H1 (cell line): ENCODE data around the gene CRNN. TPM values are rescaled to one million over a fixed set of nuclear protein-coding genes. Genes with fewer than 3 reads are reported as not detected.

Experiments
- CTCF ChIA-PET: fragments of 300-600 bp; sonication (Branson Sonifier 250); formaldehyde crosslinking; loops from one replicate; lab custom pipeline; 2021; ENCODE audit not compliant: partially characterized antibody; lab: Charles Lee
- POLR2A ChIA-PET: fragments of 300-600 bp; sonication (Branson Sonifier 250); formaldehyde crosslinking; loops from one replicate; lab custom pipeline; 2021; ENCODE audit warnings: inconsistent platforms; ENCODE audit not compliant: partially characterized antibody; lab: Charles Lee
- DNase-seq, 2 experiments: peaks; one replicate each; pipeline versions ENCODE4 v3.0.0 to v3.0.0-alpha.2; 2010 to 2022; ENCODE audit warnings: low spot score in 2 of 2, low read depth in 1 of 2, mixed read lengths in 1 of 2
- FAIRE-seq: peaks from 2 replicates; lab custom pipeline; 2011; peaks lifted over from hg19 to GRCh38; lab: Jason Lieb, UNC
- H2AFZ ChIP-seq: 2 replicates; pipeline ENCODE4 v1.8.1; 2012; ENCODE audit warnings: low read length, inconsistent platforms
- H2AK5ac ChIP-seq: 2 replicates; pipeline ENCODE4 v1.6.1; 2013; ENCODE audit warnings: low read depth, low read length
- H2BK120ac ChIP-seq: replicated peaks from 2 replicates; pipeline ENCODE3; 2013; ENCODE audit warnings: low read depth, low read length, inconsistent platforms
- H2BK12ac ChIP-seq: 2 replicates; pipeline ENCODE4 v1.6.1; 2013; ENCODE audit warnings: low read depth, low read length
- H2BK15ac ChIP-seq: 2 replicates; pipeline ENCODE4 v1.6.1; 2013; ENCODE audit warnings: low read length
- H2BK20ac ChIP-seq: 2 replicates; pipeline ENCODE4 v1.6.1; 2013; ENCODE audit warnings: low read length
- H2BK5ac ChIP-seq: 2 replicates; pipeline ENCODE4 v1.6.1; 2013; ENCODE audit warnings: low read depth, low read length
- H3K14ac ChIP-seq: 2 replicates; pipeline ENCODE4 v1.6.1; 2013; ENCODE audit warnings: inconsistent platforms; ENCODE audit not compliant: insufficient read length
- H3K18ac ChIP-seq: 2 replicates; pipeline ENCODE4 v1.6.1; 2013; ENCODE audit warnings: low read length; ENCODE audit errors: extremely low read depth
- H3K23ac ChIP-seq: 2 replicates; pipeline ENCODE4 v1.6.1; 2013; ENCODE audit warnings: inconsistent platforms; ENCODE audit not compliant: insufficient read length
- H3K23me2 ChIP-seq: 2 replicates; pipeline ENCODE4 v1.6.1; 2013; ENCODE audit warnings: low read depth, low read length
- H3K27ac ChIP-seq: 2 replicates; pipeline ENCODE4 v1.6.1; 2011; ENCODE audit warnings: low read depth, low read length, inconsistent platforms
- H3K27me3 ChIP-seq, 4 experiments: replicated peaks in 1 of 4; 1 replicate in 1 of 4; 2 replicates in 3 of 4; pipeline versions ENCODE4 v1.6.1 to v1.8.1; 2011 to 2013; ENCODE audit warnings: low read length in 3 of 4, mild to moderate bottlenecking in 3 of 4, inconsistent platforms in 2 of 4, mixed read lengths in 2 of 4, moderate library complexity in 1 of 4; ENCODE audit not compliant: control insufficient read depth in 3 of 4, insufficient read depth in 3 of 4; ENCODE audit errors: extremely low read depth in 1 of 4
- H3K36me3 ChIP-seq, 4 experiments: 2 replicates each; pipeline versions ENCODE4 v1.6.1 to v1.8.1; 2011 to 2013; ENCODE audit warnings: mild to moderate bottlenecking in 4 of 4, low read length in 3 of 4, moderate library complexity in 2 of 4, control low read depth in 1 of 4, inconsistent platforms in 1 of 4; ENCODE audit not compliant: insufficient read depth in 4 of 4, control insufficient read depth in 2 of 4
- H3K4ac ChIP-seq: replicated peaks from 2 replicates; pipeline ENCODE3; 2013; ENCODE audit warnings: low read length, low read depth, mixed read lengths, inconsistent platforms; ENCODE audit not compliant: insufficient read length
- H3K4me1 ChIP-seq, 4 experiments: replicated peaks in 1 of 4; 1 replicate in 1 of 4; 2 replicates in 3 of 4; pipeline versions ENCODE4 v1.6.1 to v1.8.1; 2011 to 2013; ENCODE audit warnings: low read length in 3 of 4, inconsistent platforms in 2 of 4, mixed read lengths in 1 of 4; ENCODE audit not compliant: insufficient read depth in 4 of 4, control insufficient read depth in 3 of 4
- H3K4me2 ChIP-seq, 2 experiments: 2 replicates each; pipeline versions ENCODE4 v1.6.1 to v1.8.1; 2011 to 2013; ENCODE audit warnings: low read depth in 2 of 2, low read length in 2 of 2, control low read depth in 1 of 2, inconsistent platforms in 1 of 2, mild to moderate bottlenecking in 1 of 2; ENCODE audit not compliant: insufficient read depth in 1 of 2
- H3K4me3 ChIP-seq, 4 experiments: fragments of 200-600, 300-600 bp in 1 of 4; sonication (generic), shearing (Covaris generic), sonication (Bioruptor Twin) in 1 of 4; 2 replicates each; pipeline versions ENCODE4 v1.5.1 to v1.8.1; 2011 to 2016; ENCODE audit warnings: low read length in 4 of 4, low read depth in 3 of 4, control low read depth in 2 of 4, inconsistent platforms in 2 of 4, mild to moderate bottlenecking in 2 of 4, mixed read lengths in 1 of 4, moderate library complexity in 1 of 4; ENCODE audit not compliant: insufficient read depth in 2 of 4; ENCODE audit errors: extremely low read depth in 1 of 4
- H3K56ac ChIP-seq: replicated peaks from 2 replicates; pipeline ENCODE3; 2013; ENCODE audit warnings: low read depth, mild to moderate bottlenecking, mixed read lengths, low read length, inconsistent platforms; ENCODE audit not compliant: insufficient read length
- H3K79me1 ChIP-seq: 2 replicates; pipeline ENCODE4 v1.6.1; 2013; ENCODE audit warnings: low read depth, low read length, control low read depth
- H3K79me2 ChIP-seq, 2 experiments: 2 replicates each; pipeline versions ENCODE4 v1.6.1 to v1.8.1; 2012 to 2013; ENCODE audit warnings: low read length in 2 of 2, mild to moderate bottlenecking in 2 of 2, inconsistent platforms in 1 of 2; ENCODE audit not compliant: insufficient read depth in 2 of 2, control insufficient read depth in 1 of 2
- H3K9ac ChIP-seq, 4 experiments: replicated peaks in 1 of 4; 1 replicate in 1 of 4; 2 replicates in 3 of 4; pipeline versions ENCODE4 v1.6.1 to v1.8.1; 2011 to 2013; ENCODE audit warnings: low read depth in 3 of 4, low read length in 3 of 4, control low read depth in 2 of 4, mild to moderate bottlenecking in 2 of 4, moderate library complexity in 2 of 4, inconsistent platforms in 1 of 4; ENCODE audit errors: extremely low read depth in 1 of 4
- H3K9me3 ChIP-seq, 2 experiments: 2 replicates each; pipeline versions ENCODE4 v1.6.1 to v1.8.1; 2012 to 2013; ENCODE audit warnings: mild to moderate bottlenecking in 2 of 2, moderate library complexity in 2 of 2, control low read depth in 1 of 2, inconsistent platforms in 1 of 2, low read depth in 1 of 2, low read length in 1 of 2, mixed read lengths in 1 of 2; ENCODE audit not compliant: insufficient read depth in 2 of 2
- H4K20me1 ChIP-seq, 2 experiments: replicated peaks in 1 of 2; 2 replicates each; pipeline versions ENCODE3 to v1.8.1; 2011 to 2013; ENCODE audit warnings: inconsistent platforms in 2 of 2, low read length in 2 of 2, mild to moderate bottlenecking in 1 of 2; ENCODE audit not compliant: insufficient read depth in 2 of 2, control insufficient read depth in 1 of 2
- H4K5ac ChIP-seq: 2 replicates; pipeline ENCODE4 v1.6.1; 2013; ENCODE audit warnings: low read length, low read depth, mixed read lengths, inconsistent platforms; ENCODE audit not compliant: insufficient read length
- H4K8ac ChIP-seq: 2 replicates; pipeline ENCODE4 v1.8.0; 2013; ENCODE audit warnings: mild to moderate bottlenecking, moderate library complexity, low read length, inconsistent platforms; ENCODE audit not compliant: insufficient read depth; ENCODE audit errors: extremely low read depth
- H4K91ac ChIP-seq: replicated peaks from 2 replicates; pipeline ENCODE3; 2013; ENCODE audit warnings: low read length, mixed read lengths, inconsistent platforms; ENCODE audit not compliant: insufficient read length
- ATF2 ChIP-seq: IDR thresholded peaks from 2 replicates; pipeline ENCODE4 v1.6.1; 2012; ENCODE audit warnings: low read length, inconsistent platforms
- BRCA1 ChIP-seq: IDR thresholded peaks from 2 replicates; pipeline ENCODE4 v1.6.1; 2012; ENCODE audit warnings: low read depth, low read length, improper control_type of control experiment
- CBX5 ChIP-seq: fragments of 300-800, 300-1000 bp; sonication (generic); IDR thresholded peaks from 2 replicates; pipeline ENCODE4 v1.7.1; 2016; ENCODE audit warnings: antibody characterized with exemption, low read length, low read depth
- CEBPB ChIP-seq: IDR thresholded peaks from 2 replicates; pipeline ENCODE4 v1.6.1; 2012; ENCODE audit warnings: low read depth, low read length
- CTBP2 ChIP-seq: IDR thresholded peaks from 2 replicates; pipeline ENCODE4 v1.7.0; 2011; ENCODE audit warnings: borderline replicate concordance, mild to moderate bottlenecking, moderate library complexity, mixed read lengths, low read length; ENCODE audit not compliant: insufficient read depth, insufficient read length
- KDM1A ChIP-seq: fragments of 200-600, 300-600 bp; sonication (generic); IDR thresholded peaks from 2 replicates; pipeline ENCODE4 v1.7.1; 2016; ENCODE audit warnings: mild to moderate bottlenecking, low read length, borderline replicate concordance
- POLR2AphosphoS5 ChIP-seq: IDR thresholded peaks from 2 replicates; pipeline ENCODE4 v1.6.1; 2011; ENCODE audit warnings: low read depth, low read length
- SP1 ChIP-seq: IDR thresholded peaks from 2 replicates; pipeline ENCODE4 v1.6.1; 2011; ENCODE audit warnings: low read depth, low read length
- WGBS, 2 experiments: shearing (Covaris generic) in 1 of 2; methylation state at CpG; one replicate each; pipeline versions ENCODE4 v1.1.6 to v1.1.7; 2013 to 2015; ENCODE audit warnings: low lambda C conversion rate in 2 of 2, mixed read lengths in 2 of 2, inconsistent platforms in 1 of 2, low coverage in 1 of 2, missing lambda C conversion rate in 1 of 2; ENCODE audit not compliant: insufficient replicate concordance in 2 of 2, insufficient coverage in 1 of 2, insufficient read length in 1 of 2; ENCODE audit errors: extremely low coverage in 1 of 2, missing lambda C conversion rate in 1 of 2; 5-methylcytosine and 5-hydroxymethylcytosine counted together
- polyA plus RNA-seq, 7 experiments: library from polyadenylated mRNA; depleted of rRNA in 3 of 7; stranded (reverse) in 5 of 7; unstranded in 2 of 7; fragments of >200 nt in 5 of 7; fragments of 200-250 nt in 2 of 7; gene quantifications; 1 replicate in 5 of 7; 2 replicates in 1 of 7; 4 replicates in 1 of 7; pipeline versions ENCODE4 v1.2.1 to v1.2.3, GENCODE V29; 2011 to 2013; ENCODE audit warnings: missing spikeins in 2 of 7, mixed read lengths in 2 of 7
- total RNA-seq: library from RNA; stranded (reverse); fragmentation: NEBNext Ultra II Directional; extraction: Animal tissue kit (Norgen Biotek cat#: 25700); gene quantifications from 2 replicates; pipeline ENCODE4 v1.2.1, GENCODE V29; 2021

The CRNN gene
- total and polyA plus RNA-seq, 2 of the 8 experiments (the other 6 are each of a cell fraction or from before 2014, with no cell fraction given): not detected

- Histone ChIP-seq H4K8ac (no peak overlapping the region), H2BK20ac (no peak overlapping the region), H3K4me2 (no peak overlapping the region), H3K56ac (no peak overlapping the region), H3K79me2 (no peaks in the 10 kb centered on the region), H3K4me1 (no peaks in the 10 kb centered on the region), H3K23me2 (no peaks in the 10 kb centered on the region), H2AK5ac (no peak overlapping the region), H4K5ac (no peak overlapping the region), H2BK15ac (no peak overlapping the region), H3K36me3 (no peaks in the 10 kb centered on the region), H2BK5ac (no peak overlapping the region), H4K91ac (no peak overlapping the region), H3K27ac (no peak overlapping the region), H3K4me3 (no peak overlapping the region), H3K18ac (no peak overlapping the region), H2AFZ (no peak overlapping the region), H2BK120ac (no peak overlapping the region), H3K4ac (no peak overlapping the region), H2BK12ac (no peak overlapping the region), H3K79me1 (no peaks in the 10 kb centered on the region; the same call in 1 of the 2 replicates), H3K9ac (no peak overlapping the region), H3K9me3 (peaks cover 67 to 73% of the 10 kb centered on the region in 2 experiments), H4K20me1 (no peaks in the 10 kb centered on the region), H3K27me3 (no peaks in the 10 kb centered on the region), H3K23ac (no peak overlapping the region), H3K14ac (no peak overlapping the region)
- FAIRE-seq (no peak), DNase-seq (no peak)
- ChIA-PET POLR2A (no interaction called here), CTCF (no interaction called here)
- 77% methylated on average over 3 of the region's 3 CpGs; no CpG with 5 or more reads in 1 of the 2 experiments for WGBS, 2 experiments
- TF ChIP-seq CTBP2 (no peak), BRCA1 (no peak), POLR2AphosphoS5 (no peak), CEBPB (no peak), CBX5 (no peak), KDM1A (no peak), SP1 (no peak), ATF2 (no peak)
Measured at GRCh38 chr1:152410028-152410427, 4.0 kb downstream of the CRNN start.
